GM23248 (cell line): Measurements from ENCODE around the gene GRIN2C. TPM values are rescaled to one million over a fixed set of nuclear protein-coding genes. Genes with fewer than 3 reads are reported as not detected.

ENCODE experiments used
- DNase-seq: peaks from one replicate; pipeline ENCODE4 v3.0.0-alpha.2; 2015
- H2AFZ ChIP-seq: fragments of 200-600 bp; sonication (generic); 2 replicates; pipeline ENCODE4 v1.6.1; 2016; ENCODE audit warnings: antibody characterized with exemption
- H3F3A ChIP-seq: fragments of 200-600 bp; sonication (generic); 2 replicates; pipeline ENCODE4 v1.6.1; 2016; ENCODE audit warnings: mild to moderate bottlenecking, antibody characterized with exemption, mixed run types; ENCODE audit not compliant: insufficient read depth
- H3K27ac ChIP-seq: fragments of 200-600 bp; sonication (generic); 2 replicates; pipeline ENCODE4 v1.5.1; 2016; ENCODE audit warnings: mild to moderate bottlenecking
- H3K27me3 ChIP-seq: fragments of 200-600 bp; sonication (generic); replicated peaks from 2 replicates; pipeline ENCODE4 v1.6.1; 2016; ENCODE audit warnings: mild to moderate bottlenecking; ENCODE audit not compliant: insufficient read depth
- H3K36me3 ChIP-seq: fragments of 200-600 bp; sonication (generic); 2 replicates; pipeline ENCODE4 v1.6.1; 2016; ENCODE audit warnings: low read depth, mild to moderate bottlenecking
- H3K4me1 ChIP-seq: fragments of 200-600 bp; sonication (generic); 2 replicates; pipeline ENCODE4 v1.6.1; 2016; ENCODE audit warnings: mild to moderate bottlenecking; ENCODE audit not compliant: insufficient read depth
- H3K4me2 ChIP-seq: fragments of 200-600 bp; sonication (generic); one replicate; pipeline ENCODE4 v1.6.1; 2016; ENCODE audit warnings: mild to moderate bottlenecking; ENCODE audit not compliant: unreplicated experiment
- H3K4me3 ChIP-seq: fragments of 200-600 bp; sonication (generic); 2 replicates; pipeline ENCODE4 v1.5.1; 2016; ENCODE audit warnings: mild to moderate bottlenecking
- H3K79me2 ChIP-seq: fragments of 200-600 bp; sonication (generic); 2 replicates; pipeline ENCODE4 v1.6.1; 2016; ENCODE audit warnings: mild to moderate bottlenecking; ENCODE audit not compliant: insufficient read depth
- H3K9ac ChIP-seq: fragments of 200-600 bp; sonication (generic); 2 replicates; pipeline ENCODE4 v1.6.1; 2016; ENCODE audit warnings: mild to moderate bottlenecking
- H3K9me2 ChIP-seq: fragments of 200-600 bp; sonication (generic); 2 replicates; pipeline ENCODE4 v1.6.1; 2016; ENCODE audit warnings: mixed run types, mild to moderate bottlenecking, moderate library complexity; ENCODE audit not compliant: insufficient read depth
- H3K9me3 ChIP-seq: fragments of 200-600 bp; sonication (generic); one replicate; pipeline ENCODE4 v1.6.1; 2017; ENCODE audit warnings: low read depth
- H4K20me1 ChIP-seq: fragments of 200-600 bp; sonication (generic); 2 replicates; pipeline ENCODE4 v1.6.0; 2016; ENCODE audit not compliant: insufficient read depth
- EZH2 ChIP-seq: fragments of 200-600 bp; sonication (generic); IDR thresholded peaks from 2 replicates; pipeline ENCODE4 v1.6.1; 2018; ENCODE audit warnings: antibody characterized with exemption, mild to moderate bottlenecking; ENCODE audit not compliant: insufficient read depth, poor library complexity, severe bottlenecking
- EZH2phosphoT487 ChIP-seq: fragments of 200-600 bp; sonication (generic); IDR thresholded peaks from 2 replicates; pipeline ENCODE4 v1.6.1; 2018; ENCODE audit warnings: antibody characterized with exemption, moderate library complexity, mild to moderate bottlenecking, low read depth; ENCODE audit not compliant: insufficient read depth
- WGBS, 2 experiments: methylation state at CpG; one replicate each; pipeline ENCODE4 v1.1.6; 2015 to 2017; ENCODE audit warnings: low lambda C conversion rate in 2 of 2, low coverage in 1 of 2; ENCODE audit errors: missing lambda C conversion rate in 2 of 2; 5-methylcytosine and 5-hydroxymethylcytosine counted together
- in situ Hi-C: fragments of 300-500 bp; cut with MboI; formaldehyde crosslinking; loops from 2 replicates; pipeline ENCODE4 v1.15.0; 2020
- polyA plus RNA-seq: library from polyadenylated mRNA; unstranded; fragments of >200 nt; fragmentation: Nextera tagmentation; extraction: Ambion mirVana; gene quantifications from 2 replicates; pipeline ENCODE4 v1.2.1, GENCODE V29; 2016
- total RNA-seq: library from RNA; depleted of rRNA; stranded (reverse); fragments of >200 nt; shearing (Covaris generic); gene quantifications from 2 replicates; pipeline ENCODE4 v1.2.3, GENCODE V29; 2014

GRIN2C gene
- total and polyA plus RNA-seq, 2 experiments from 2014 or later, result not detected

DNA sequence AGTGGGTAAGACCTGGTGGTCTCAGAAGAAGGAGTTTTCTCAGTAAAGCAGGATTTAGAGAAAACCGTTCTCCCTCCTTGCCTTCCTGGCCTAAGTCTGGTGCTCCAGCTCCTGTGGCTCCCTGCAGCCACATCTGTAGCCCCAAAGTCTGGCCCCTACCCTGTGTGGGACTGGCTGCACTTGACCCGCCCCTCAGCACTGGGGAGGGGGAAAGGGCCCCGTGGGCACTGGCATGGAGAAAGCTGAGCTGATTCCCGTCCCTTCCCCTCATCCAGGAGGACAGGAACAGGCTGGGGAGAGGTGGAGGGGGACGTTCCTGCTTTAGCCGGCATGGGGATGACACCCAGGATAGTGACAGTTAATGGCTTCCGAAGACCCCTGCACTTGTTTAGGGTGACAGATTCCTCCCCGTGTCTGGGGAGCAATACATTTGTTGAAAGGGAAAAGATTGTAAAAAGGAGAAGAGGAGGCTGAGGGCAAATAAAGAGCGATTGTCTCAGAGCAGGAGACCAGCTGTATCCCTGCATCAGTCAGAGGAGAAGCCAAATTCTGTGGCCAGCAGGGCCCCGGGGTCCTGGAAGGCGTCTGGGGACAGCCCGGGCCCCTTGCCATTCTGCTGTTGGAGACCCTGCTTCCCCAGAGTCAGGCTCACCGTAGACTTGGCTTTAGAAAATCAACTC lies 37.9 kb downstream of the GRIN2C start:
- Histone ChIP-seq H3K79me2 (no peaks in the 10 kb centered on the region), H3K4me3 (no peak overlapping the region), H4K20me1 (no peaks in the 10 kb centered on the region), H3K4me1 (no peaks in the 10 kb centered on the region), H3K36me3 (no peaks in the 10 kb centered on the region), H3K27ac (no peak overlapping the region), H3K9me2 (no peaks in the 10 kb centered on the region), H3K27me3 (no peaks in the 10 kb centered on the region), H3F3A (no peaks in the 10 kb centered on the region), H2AFZ (no peak overlapping the region), H3K9ac (no peak overlapping the region), H3K9me3 (no peaks in the 10 kb centered on the region), H3K4me2 (no peak overlapping the region)
- DNase-seq, result no peak
- in situ Hi-C loops, result no loop called here
- TF ChIP-seq EZH2, result no peak
- TF ChIP-seq EZH2phosphoT487, result no peak
- 87 to 92% methylated on average over 13 of the region's 13 CpGs for WGBS, 2 experiments

DNA sequence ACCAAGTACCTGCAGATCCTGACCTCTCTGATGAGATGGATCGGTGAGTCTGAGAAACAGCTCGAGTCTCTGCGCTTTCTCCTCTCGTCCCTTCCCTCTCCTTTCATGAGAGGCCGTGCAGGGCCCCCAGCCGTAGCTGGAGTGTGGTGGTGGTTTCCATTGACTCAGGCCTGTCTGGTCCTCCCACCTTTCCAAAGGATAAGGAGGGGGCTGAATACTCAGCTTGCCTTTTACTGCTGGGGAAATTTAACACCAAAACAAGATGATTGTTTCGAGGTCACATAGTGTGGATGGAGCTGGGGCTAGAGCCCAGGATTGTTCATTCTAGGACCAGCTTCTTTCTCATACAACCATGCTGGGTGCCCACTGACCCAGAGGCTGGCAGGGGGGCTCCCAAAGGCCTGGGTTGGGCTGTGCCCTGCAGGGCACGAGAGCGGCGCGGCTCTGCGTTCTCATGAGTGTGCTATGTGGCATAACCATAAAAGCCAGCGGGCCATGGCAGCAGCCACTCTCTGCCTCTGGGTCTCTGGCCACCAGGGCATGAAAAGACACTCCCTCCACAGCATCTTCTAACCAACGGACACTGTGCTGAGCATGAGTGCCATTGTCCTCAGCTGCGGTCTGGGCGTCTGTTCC lies 39.8 kb downstream of the GRIN2C start:
- TF ChIP-seq EZH2phosphoT487, result no peak
- H3K9me3 ChIP-seq, result no peaks in the 10 kb centered on the region
- H3K4me3 ChIP-seq, result no peak overlapping the region
- no peak for DNase-seq
- no peak overlapping the region for H2AFZ ChIP-seq
- 92 to 96% methylated on average over 16 of the region's 16 CpGs for WGBS, 2 experiments
- no peaks in the 10 kb centered on the region for H4K20me1 ChIP-seq
- no peak overlapping the region for H3K27ac ChIP-seq
- H3K79me2 ChIP-seq, result no peaks in the 10 kb centered on the region
- no peaks in the 10 kb centered on the region for H3K4me1 ChIP-seq
- H3K4me2 ChIP-seq, result no peak overlapping the region
- no peaks in the 10 kb centered on the region for H3K36me3 ChIP-seq
- in situ Hi-C loops, result no loop called here
- H3K9ac ChIP-seq, result no peak overlapping the region
- no peaks in the 10 kb centered on the region for H3K27me3 ChIP-seq
- no peaks in the 10 kb centered on the region for H3F3A ChIP-seq
- no peaks in the 10 kb centered on the region for H3K9me2 ChIP-seq

GRCh38 chr17:74818291-74818938 lies 41.3 kb downstream of the GRIN2C start:
- no peak for DNase-seq
- WGBS, 2 experiments, result 92 to 96% methylated on average over 14 of the region's 16 CpGs
- Histone ChIP-seq H3K36me3 (no peaks in the 10 kb centered on the region), H3K4me3 (no peak overlapping the region), H3K9ac (no peak overlapping the region), H3K9me2 (no peaks in the 10 kb centered on the region), H4K20me1 (no peaks in the 10 kb centered on the region), H3K9me3 (no peaks in the 10 kb centered on the region), H3K79me2 (no peaks in the 10 kb centered on the region), H3K4me2 (no peak overlapping the region), H3K4me1 (no peaks in the 10 kb centered on the region), H3F3A (no peaks in the 10 kb centered on the region), H3K27ac (no peak overlapping the region), H3K27me3 (no peaks in the 10 kb centered on the region), H2AFZ (no peak overlapping the region)
- in situ Hi-C loops, result no loop called here
- TF ChIP-seq EZH2 (no peak), EZH2phosphoT487 (no peak)

DNA sequence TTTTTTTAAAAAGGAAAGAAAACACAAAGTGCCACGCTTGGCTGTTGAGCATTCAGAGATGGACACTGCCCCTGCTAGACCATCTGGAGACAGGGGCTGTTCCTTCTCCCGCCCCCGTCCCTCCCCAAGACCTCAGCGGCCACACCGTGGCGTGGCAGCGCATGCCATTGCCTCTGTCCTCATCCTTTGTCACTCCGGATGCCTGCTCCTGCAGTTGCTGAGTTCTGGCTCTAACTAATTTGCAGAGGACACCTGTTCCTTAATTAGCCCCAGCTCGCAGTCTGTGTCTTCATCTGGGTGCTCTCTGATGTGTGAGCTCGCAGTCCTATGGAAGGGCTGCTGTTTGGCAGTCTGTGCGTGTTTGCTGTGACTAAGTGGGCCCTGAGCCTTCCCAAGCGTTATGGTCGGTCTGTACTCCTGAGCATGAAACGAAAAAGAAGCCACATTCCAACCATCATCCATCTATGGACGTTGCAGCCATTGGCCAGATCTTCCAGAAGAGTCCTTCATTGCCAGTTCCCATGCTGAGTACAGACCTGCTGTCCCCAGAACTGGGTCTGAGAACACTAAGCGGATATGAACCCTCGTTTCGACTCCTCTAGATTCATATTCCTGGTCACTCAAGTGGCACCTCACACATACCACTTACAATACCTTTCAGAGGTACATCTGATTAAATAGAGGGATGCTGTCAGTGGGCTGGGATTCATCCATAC lies 42.6 kb downstream of the GRIN2C start:
- H3K4me1 ChIP-seq, result no peaks in the 10 kb centered on the region
- TF ChIP-seq EZH2phosphoT487, result no peak
- TF ChIP-seq EZH2, result no peak
- no peak overlapping the region for H3K4me3 ChIP-seq
- no peaks in the 10 kb centered on the region for H3K9me3 ChIP-seq
- no peaks in the 10 kb centered on the region for H3K36me3 ChIP-seq
- no peaks in the 10 kb centered on the region for H3K27me3 ChIP-seq
- no peaks in the 10 kb centered on the region for H3K79me2 ChIP-seq
- H3K9ac ChIP-seq, result no peak overlapping the region
- no peak for DNase-seq
- in situ Hi-C loops, result no loop called here
- WGBS, 2 experiments, result 86 to 91% methylated on average over 17 to 18 of the region's 18 CpGs
- H3K9me2 ChIP-seq, result no peaks in the 10 kb centered on the region
- H3K27ac ChIP-seq, result no peak overlapping the region
- H3F3A ChIP-seq, result no peaks in the 10 kb centered on the region
- H4K20me1 ChIP-seq, result no peaks in the 10 kb centered on the region
- H2AFZ ChIP-seq, result no peak overlapping the region
- H3K4me2 ChIP-seq, result no peak overlapping the region
